ENCODE measurements around the gene CRACR2A.
A peak's percentile ranks its signal among the peaks of the same experiment; 100 is the strongest.

CRACR2A gene

GRCh38 chr12:3679831-3680230 lies 73.1 kb downstream of the CRACR2A start:
- DNase-seq = no peak

GRCh38 chr12:3677609-3678008 lies 75.3 kb downstream of the CRACR2A start:
- DNase-seq = no peak

GRCh38 chr12:3673981-3674708 lies 78.8 kb downstream of the CRACR2A start:
- DNase-seq = no peak

GRCh38 chr12:3672113-3672509 lies 80.8 kb downstream of the CRACR2A start:
- DNase-seq = no peak

GRCh38 chr12:3671330-3672112 lies 81.4 kb downstream of the CRACR2A start:
- no peak for DNase-seq

- DNase-seq = no peak
Measured at GRCh38 chr12:3670083-3670620, 82.8 kb downstream of the CRACR2A start.

GRCh38 chr12:3669594-3669993 lies 83.3 kb downstream of the CRACR2A start:
- DNase-seq = no peak

GRCh38 chr12:3668479-3669165 lies 84.3 kb downstream of the CRACR2A start:
- no peak for DNase-seq

GRCh38 chr12:3667485-3667884 lies 85.4 kb downstream of the CRACR2A start:
- no peak for DNase-seq

GRCh38 chr12:3666441-3666840 lies 86.5 kb downstream of the CRACR2A start:
- DNase-seq = no peak

GRCh38 chr12:3662521-3662921 lies 90.4 kb downstream of the CRACR2A start:
- DNase-seq = no peak

- DNase-seq = peak; percentile 87
Measured at GRCh38 chr12:3661028-3661427, 91.9 kb downstream of the CRACR2A start.

GRCh38 chr12:3658327-3659163 lies 94.4 kb downstream of the CRACR2A start:
- no peak for DNase-seq

GRCh38 chr12:3656946-3657622 lies 95.8 kb downstream of the CRACR2A start:
- no peak for DNase-seq

GRCh38 chr12:3655328-3655900 lies 97.5 kb downstream of the CRACR2A start:
- peak; percentile 66 for DNase-seq

GRCh38 chr12:3651585-3652424 lies 101.1 kb downstream of the CRACR2A start:
- no peak for DNase-seq

- no peak for DNase-seq
Measured at GRCh38 chr12:3647504-3647903, 105.4 kb downstream of the CRACR2A start.

- no peak for DNase-seq
Measured at GRCh38 chr12:3646561-3647241, 106.2 kb downstream of the CRACR2A start.

- DNase-seq = no peak
Measured at GRCh38 chr12:3645091-3645490, 107.8 kb downstream of the CRACR2A start.

- no peak for DNase-seq
Measured at GRCh38 chr12:3644104-3644503, 108.8 kb downstream of the CRACR2A start.

Measured in NCI-H1105 treated with DMSO at 0.1 percent for 48 hours (cell line).